Neural cell (in vitro differentiated cells): Measurements from ENCODE around the gene STH. TPM values are rescaled to one million over a fixed set of nuclear protein-coding genes. Genes with fewer than 3 reads are reported as not detected.

ENCODE experiments used
- H2AFZ ChIP-seq: fragments of 200-600, 300-800 bp; sonication (generic), shearing (Covaris generic); 2 replicates; pipeline ENCODE4 v1.6.0; 2014; ENCODE audit warnings: low read depth, mild to moderate bottlenecking, antibody characterized with exemption, low read length, moderate library complexity
- H3F3A ChIP-seq: fragments of 200-600 bp; shearing (Covaris generic); 2 replicates; pipeline ENCODE4 v1.6.1; 2016; ENCODE audit warnings: mild to moderate bottlenecking, moderate library complexity, mixed read lengths, antibody characterized with exemption, low read length; ENCODE audit not compliant: insufficient read depth, poor library complexity, severe bottlenecking
- H3K27ac ChIP-seq: fragments of 200-600, 300-800 bp; sonication (generic), shearing (Covaris generic); 2 replicates; pipeline ENCODE4 v1.5.1; 2014; ENCODE audit warnings: mild to moderate bottlenecking, low read length, moderate library complexity
- H3K27me3 ChIP-seq: fragments of 300-800, 200-600 bp; sonication (generic), shearing (Covaris generic); 2 replicates; pipeline ENCODE4 v1.6.0; 2014; ENCODE audit warnings: mild to moderate bottlenecking, low read depth, low read length, moderate library complexity; ENCODE audit not compliant: insufficient read depth
- H3K36me3 ChIP-seq: fragments of 300-800, 200-600 bp; sonication (generic), shearing (Covaris generic); 2 replicates; pipeline ENCODE4 v1.5.1; 2014; ENCODE audit warnings: mild to moderate bottlenecking, antibody characterized with exemption, low read length, moderate library complexity; ENCODE audit not compliant: insufficient read depth
- H3K4me2 ChIP-seq: fragments of 300-800, 200-600 bp; sonication (generic), shearing (Covaris generic); 2 replicates; pipeline ENCODE4 v1.6.0; 2014; ENCODE audit warnings: mild to moderate bottlenecking, low read length
- H3K4me3 ChIP-seq: fragments of 300-800, 200-600 bp; sonication (generic), shearing (Covaris generic); 2 replicates; pipeline ENCODE4 v1.5.1; 2014; ENCODE audit warnings: mild to moderate bottlenecking, low read length, moderate library complexity
- H3K79me2 ChIP-seq: fragments of 200-600 bp; shearing (Covaris generic); replicated peaks from 2 replicates; pipeline ENCODE4 v1.6.0; 2014; ENCODE audit warnings: mild to moderate bottlenecking, low read length, moderate library complexity; ENCODE audit not compliant: insufficient read depth
- H3K9ac ChIP-seq: fragments of 300-800, 200-600 bp; sonication (generic), shearing (Covaris generic); 2 replicates; pipeline ENCODE4 v1.6.1; 2016; ENCODE audit warnings: mild to moderate bottlenecking, low read length, mixed read lengths
- H3K9me2 ChIP-seq: fragments of 200-600 bp; shearing (Covaris generic); 2 replicates; pipeline ENCODE4 v1.6.1; 2016; ENCODE audit warnings: mild to moderate bottlenecking, low read length, mixed read lengths; ENCODE audit not compliant: insufficient read depth
- H3K9me3 ChIP-seq: fragments of 200-600, 300-800 bp; sonication (generic), shearing (Covaris generic); 2 replicates; pipeline ENCODE4 v1.6.1; 2016; ENCODE audit warnings: mild to moderate bottlenecking, mixed run types, low read length, moderate library complexity, mixed read lengths
- H4K20me1 ChIP-seq: fragments of 200-600 bp; shearing (Covaris generic); 2 replicates; pipeline ENCODE4 v1.6.1; 2016; ENCODE audit warnings: mild to moderate bottlenecking, mixed run types; ENCODE audit not compliant: insufficient read depth
- CTCF ChIP-seq: fragments of 450-650 bp; IDR thresholded peaks from 2 replicates; pipeline ENCODE4 v1.5.1; 2014; ENCODE audit warnings: antibody characterized with exemption, mild to moderate bottlenecking, moderate library complexity; ENCODE audit not compliant: poor library complexity, severe bottlenecking
- EP300 ChIP-seq: fragments of 450-650 bp; conservative IDR thresholded peaks from 2 replicates; pipeline ENCODE4 v1.6.1; 2014; ENCODE audit warnings: antibody characterized with exemption, mild to moderate bottlenecking, moderate library complexity; ENCODE audit not compliant: poor library complexity, severe bottlenecking
- EZH2 ChIP-seq: fragments of 200-600, 300-800 bp; shearing (Covaris generic), sonication (generic); IDR thresholded peaks from 2 replicates; pipeline ENCODE4 v1.6.1; 2014; ENCODE audit warnings: antibody characterized with exemption, low read length, borderline replicate concordance, mild to moderate bottlenecking; ENCODE audit not compliant: insufficient read depth, poor library complexity, severe bottlenecking
- MXI1 ChIP-seq: fragments of 450-650 bp; conservative IDR thresholded peaks from 2 replicates; pipeline ENCODE4 v1.6.1; 2014; ENCODE audit warnings: antibody characterized with exemption, mild to moderate bottlenecking; ENCODE audit not compliant: poor library complexity, severe bottlenecking
- POLR2AphosphoS5 ChIP-seq: IDR thresholded peaks from 2 replicates; pipeline ENCODE4 v1.6.1; 2012
- RAD21 ChIP-seq: fragments of 450-650 bp; conservative IDR thresholded peaks from 2 replicates; pipeline ENCODE4 v1.6.1; 2014; ENCODE audit warnings: antibody characterized with exemption, mild to moderate bottlenecking, moderate library complexity
- SMC3 ChIP-seq: fragments of 450-650 bp; conservative IDR thresholded peaks from 2 replicates; pipeline ENCODE4 v1.6.1; 2014; ENCODE audit warnings: antibody characterized with exemption, mild to moderate bottlenecking, moderate library complexity; ENCODE audit not compliant: poor library complexity
- TAF1 ChIP-seq: IDR thresholded peaks from 2 replicates; pipeline ENCODE4 v1.6.1; 2012; ENCODE audit warnings: low read depth
- polyA plus RNA-seq: library from polyadenylated mRNA; depleted of rRNA; stranded (reverse); fragments of >200 nt; gene quantifications from 2 replicates; pipeline ENCODE4 v1.2.3, GENCODE V29; 2014
- TF ChIP-seq, protein P1 (sequence below): IDR thresholded peaks from 2 replicates; pipeline ENCODE4 v1.6.1; 2012; ENCODE audit warnings: borderline replicate concordance

The STH gene
- polyA plus RNA-seq, 1 donor from 2014 or later, result not detected

- H3K4me3 ChIP-seq, result no peak overlapping the region
- no peaks in the 10 kb centered on the region for H4K20me1 ChIP-seq
- H3K9me3 ChIP-seq, result no peaks in the 10 kb centered on the region
- H3F3A ChIP-seq, result no peaks in the 10 kb centered on the region
- no peak for TF ChIP-seq POLR2AphosphoS5
- TF ChIP-seq TAF1, result no peak
- TF ChIP-seq SMC3, result no peak
- no peak for TF ChIP-seq MXI1
- TF ChIP-seq EP300, result no peak
- TF ChIP-seq CTCF, result no peak
- TF ChIP-seq, protein P1, sequence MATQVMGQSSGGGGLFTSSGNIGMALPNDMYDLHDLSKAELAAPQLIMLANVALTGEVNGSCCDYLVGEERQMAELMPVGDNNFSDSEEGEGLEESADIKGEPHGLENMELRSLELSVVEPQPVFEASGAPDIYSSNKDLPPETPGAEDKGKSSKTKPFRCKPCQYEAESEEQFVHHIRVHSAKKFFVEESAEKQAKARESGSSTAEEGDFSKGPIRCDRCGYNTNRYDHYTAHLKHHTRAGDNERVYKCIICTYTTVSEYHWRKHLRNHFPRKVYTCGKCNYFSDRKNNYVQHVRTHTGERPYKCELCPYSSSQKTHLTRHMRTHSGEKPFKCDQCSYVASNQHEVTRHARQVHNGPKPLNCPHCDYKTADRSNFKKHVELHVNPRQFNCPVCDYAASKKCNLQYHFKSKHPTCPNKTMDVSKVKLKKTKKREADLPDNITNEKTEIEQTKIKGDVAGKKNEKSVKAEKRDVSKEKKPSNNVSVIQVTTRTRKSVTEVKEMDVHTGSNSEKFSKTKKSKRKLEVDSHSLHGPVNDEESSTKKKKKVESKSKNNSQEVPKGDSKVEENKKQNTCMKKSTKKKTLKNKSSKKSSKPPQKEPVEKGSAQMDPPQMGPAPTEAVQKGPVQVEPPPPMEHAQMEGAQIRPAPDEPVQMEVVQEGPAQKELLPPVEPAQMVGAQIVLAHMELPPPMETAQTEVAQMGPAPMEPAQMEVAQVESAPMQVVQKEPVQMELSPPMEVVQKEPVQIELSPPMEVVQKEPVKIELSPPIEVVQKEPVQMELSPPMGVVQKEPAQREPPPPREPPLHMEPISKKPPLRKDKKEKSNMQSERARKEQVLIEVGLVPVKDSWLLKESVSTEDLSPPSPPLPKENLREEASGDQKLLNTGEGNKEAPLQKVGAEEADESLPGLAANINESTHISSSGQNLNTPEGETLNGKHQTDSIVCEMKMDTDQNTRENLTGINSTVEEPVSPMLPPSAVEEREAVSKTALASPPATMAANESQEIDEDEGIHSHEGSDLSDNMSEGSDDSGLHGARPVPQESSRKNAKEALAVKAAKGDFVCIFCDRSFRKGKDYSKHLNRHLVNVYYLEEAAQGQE, result no peak
- TF ChIP-seq EZH2, result no peak
- TF ChIP-seq RAD21, result no peak
- H3K36me3 ChIP-seq, result no peaks in the 10 kb centered on the region
- no peaks in the 10 kb centered on the region for H3K9me2 ChIP-seq
- H3K27ac ChIP-seq, result no peak overlapping the region
- no peak overlapping the region for H2AFZ ChIP-seq
- H3K9ac ChIP-seq, result no peak overlapping the region
- no peak overlapping the region for H3K4me2 ChIP-seq
- H3K79me2 ChIP-seq, result no peaks in the 10 kb centered on the region
- no peaks in the 10 kb centered on the region for H3K27me3 ChIP-seq
Observed at GRCh38 chr17:46012506-46013079, 13.5 kb downstream of the STH start.

DNA sequence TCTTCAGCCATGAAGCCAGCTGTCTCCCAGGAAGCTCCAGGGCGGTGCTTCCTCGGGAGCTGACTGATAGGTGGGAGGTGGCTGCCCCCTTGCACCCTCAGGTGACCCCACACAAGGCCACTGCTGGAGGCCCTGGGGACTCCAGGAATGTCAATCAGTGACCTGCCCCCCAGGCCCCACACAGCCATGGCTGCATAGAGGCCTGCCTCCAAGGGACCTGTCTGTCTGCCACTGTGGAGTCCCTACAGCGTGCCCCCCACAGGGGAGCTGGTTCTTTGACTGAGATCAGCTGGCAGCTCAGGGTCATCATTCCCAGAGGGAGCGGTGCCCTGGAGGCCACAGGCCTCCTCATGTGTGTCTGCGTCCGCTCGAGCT, 14.1 kb downstream of the STH start:
- H3K79me2 ChIP-seq, result no peaks in the 10 kb centered on the region
- no peaks in the 10 kb centered on the region for H3K27me3 ChIP-seq
- H4K20me1 ChIP-seq, result no peaks in the 10 kb centered on the region
- H3K36me3 ChIP-seq, result no peaks in the 10 kb centered on the region
- H3K4me3 ChIP-seq, result no peak overlapping the region
- H3F3A ChIP-seq, result no peaks in the 10 kb centered on the region
- no peak overlapping the region for H3K27ac ChIP-seq
- H2AFZ ChIP-seq, result no peak overlapping the region
- no peak for TF ChIP-seq MXI1
- TF ChIP-seq RAD21, result no peak
- no peak for TF ChIP-seq EZH2
- no peak for TF ChIP-seq TAF1
- TF ChIP-seq, protein P1, result no peak
- no peak for TF ChIP-seq EP300
- TF ChIP-seq POLR2AphosphoS5, result no peak
- TF ChIP-seq CTCF, result no peak
- no peak for TF ChIP-seq SMC3
- no peak overlapping the region for H3K4me2 ChIP-seq
- no peak overlapping the region for H3K9ac ChIP-seq
- no peaks in the 10 kb centered on the region for H3K9me3 ChIP-seq
- no peaks in the 10 kb centered on the region for H3K9me2 ChIP-seq
